ENCODE data around the gene YIPF2.
A peak's percentile ranks its signal among the peaks of the same experiment; 100 is the strongest.
"Not testable (repeated sequence)": the region's sequence is repeated elsewhere in the genome, so short reads cannot be mapped to it uniquely, and the experiment has no call there.

YIPF2 gene

GRCh38 chr19:10960314-10961072, 32.1 kb upstream of the YIPF2 start, which contains the start of gene SMARCA4:
SMARCA4 (plus strand) TSS chr19:10961030; CDS start chr19:10984152, 23,122 bp downstream.
- H3K27ac ChIP-seq (replicated peaks), result peak within 1 kb of the TSS; percentile 99
- peak; percentile 92 to 94 for DNase-seq (ENCODE audit: low read depth in 1 of 2, low spot score in 1 of 2)
- TF ChIP-seq REST (IDR thresholded peaks at IDR 0.05; ENCODE audit: insufficient replicate concordance, low read depth) (peak; percentile 17), SPI1 (IDR thresholded peaks at IDR 0.05; ENCODE audit: borderline replicate concordance, low read depth) (no peak), GABPA (IDR thresholded peaks at IDR 0.05; ENCODE audit: low read depth) (no peak), POLR2AphosphoS5 (IDR thresholded peaks at IDR 0.05; ENCODE audit: low read depth) (peak; percentile 96), CTCF (IDR thresholded peaks at IDR 0.05; ENCODE audit: insufficient read depth, low read length) (no peak)
- no peaks in the 10 kb centered on the region for H3K27me3 ChIP-seq (ENCODE audit: insufficient read depth, poor library complexity, severe bottlenecking)
- peak within 1 kb of the TSS; percentile 74 for H3K4me3 ChIP-seq (replicated peaks; ENCODE audit: insufficient read depth, low read length)

- Histone ChIP-seq H3K4me3 (replicated peaks; ENCODE audit: insufficient read depth, low read length) (peak overlapping the region; percentile 65), H3K27ac (replicated peaks) (peak overlapping the region; percentile 99)
- not testable (repeated sequence) for H3K27me3 ChIP-seq (ENCODE audit: insufficient read depth, poor library complexity, severe bottlenecking); DNase-seq (ENCODE audit: low read depth in 1 of 2, low spot score in 1 of 2)
Observed at GRCh38 chr19:10959277-10959968, 31.0 kb upstream of the YIPF2 start.

- DNase-seq (ENCODE audit: low read depth in 1 of 2, low spot score in 1 of 2), result no peak
- no peaks in the 10 kb centered on the region for H3K27me3 ChIP-seq (ENCODE audit: insufficient read depth, poor library complexity, severe bottlenecking)
- no peak overlapping the region for H3K27ac ChIP-seq (replicated peaks)
- H3K4me3 ChIP-seq (replicated peaks; ENCODE audit: insufficient read depth, low read length), result no peak overlapping the region
- no peak for TF ChIP-seq GABPA (IDR thresholded peaks at IDR 0.05; ENCODE audit: low read depth)
- TF ChIP-seq POLR2AphosphoS5 (IDR thresholded peaks at IDR 0.05; ENCODE audit: low read depth), result no peak
- no peak for TF ChIP-seq SPI1 (IDR thresholded peaks at IDR 0.05; ENCODE audit: borderline replicate concordance, low read depth)
- TF ChIP-seq REST (IDR thresholded peaks at IDR 0.05; ENCODE audit: insufficient replicate concordance, low read depth), result no peak
- TF ChIP-seq CTCF (IDR thresholded peaks at IDR 0.05; ENCODE audit: insufficient read depth, low read length), result no peak
Observed at GRCh38 chr19:10952809-10953208, 24.4 kb upstream of the YIPF2 start.

- Histone ChIP-seq H3K4me3 (replicated peaks; ENCODE audit: insufficient read depth, low read length) (no peak overlapping the region), H3K27me3 (ENCODE audit: insufficient read depth, poor library complexity, severe bottlenecking) (no peaks in the 10 kb centered on the region), H3K27ac (replicated peaks) (no peak overlapping the region)
- no peak for DNase-seq (ENCODE audit: low read depth in 1 of 2, low spot score in 1 of 2)
- TF ChIP-seq POLR2AphosphoS5 (IDR thresholded peaks at IDR 0.05; ENCODE audit: low read depth), result no peak
- TF ChIP-seq GABPA (IDR thresholded peaks at IDR 0.05; ENCODE audit: low read depth), result no peak
- no peak for TF ChIP-seq CTCF (IDR thresholded peaks at IDR 0.05; ENCODE audit: insufficient read depth, low read length)
- TF ChIP-seq SPI1 (IDR thresholded peaks at IDR 0.05; ENCODE audit: borderline replicate concordance, low read depth), result no peak
- TF ChIP-seq REST (IDR thresholded peaks at IDR 0.05; ENCODE audit: insufficient replicate concordance, low read depth), result no peak
Observed at GRCh38 chr19:10946958-10947657, 18.7 kb upstream of the YIPF2 start.

Data from HL-60 (cell line).